HG02571 (cell line): ENCODE measurements around the gene CLASP1.
"Not testable (repeated sequence)": the region's sequence is repeated elsewhere in the genome, so short reads cannot be mapped to it uniquely, and the experiment has no call there.

Source experiments
- ATAC-seq: cut with Tn5 transposase; IDR thresholded peaks from one replicate; pipeline ENCODE4 v1.9.1; 2021; ENCODE audit warnings: mild to moderate bottlenecking, moderate library complexity; ENCODE audit not compliant: unreplicated experiment

Gene CLASP1

GRCh38 chr2:121359716-121360565 lies 289.3 kb downstream of the CLASP1 start:
- ATAC-seq = no peak

DNA sequence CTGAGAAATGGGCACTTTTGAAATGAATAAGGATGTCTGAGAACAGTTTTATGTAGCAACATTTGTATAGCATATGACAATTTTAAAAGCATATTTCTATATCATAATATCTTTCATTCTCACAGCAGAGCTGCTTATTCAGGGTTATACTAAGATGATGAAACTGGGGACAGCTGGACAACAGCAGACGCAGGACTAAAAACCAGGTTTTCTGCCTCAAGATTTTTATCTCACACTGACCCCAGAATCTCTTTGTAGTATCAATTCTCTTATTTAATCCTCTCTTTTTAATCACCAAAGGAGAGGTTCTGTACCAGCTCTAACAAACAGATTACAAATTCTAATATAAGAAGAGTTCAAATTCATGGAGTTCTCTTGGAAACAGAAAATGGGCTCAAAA lies 290.1 kb downstream of the CLASP1 start:
- no peak for ATAC-seq

DNA sequence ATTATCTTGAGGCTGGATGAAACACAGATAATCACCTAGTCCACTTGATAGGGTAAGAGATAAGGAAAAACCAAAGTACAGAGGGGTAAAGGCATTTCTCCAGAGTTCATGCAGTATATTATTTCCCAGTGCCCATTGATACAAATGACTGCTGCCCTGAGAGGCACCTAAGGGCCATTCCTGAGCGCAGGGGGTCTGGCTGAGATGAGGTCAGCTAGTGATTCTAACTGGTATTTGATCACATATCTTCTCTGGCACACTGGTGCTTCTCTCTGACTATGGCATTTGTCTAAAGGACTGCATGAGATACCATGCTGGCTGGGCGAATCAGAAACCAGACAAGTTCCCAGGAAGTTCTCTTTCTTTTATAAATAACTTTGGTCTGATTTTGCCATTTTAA lies 291.0 kb downstream of the CLASP1 start:
- no peak for ATAC-seq

GRCh38 chr2:121356058-121356640 lies 293.1 kb downstream of the CLASP1 start:
- no peak for ATAC-seq

DNA sequence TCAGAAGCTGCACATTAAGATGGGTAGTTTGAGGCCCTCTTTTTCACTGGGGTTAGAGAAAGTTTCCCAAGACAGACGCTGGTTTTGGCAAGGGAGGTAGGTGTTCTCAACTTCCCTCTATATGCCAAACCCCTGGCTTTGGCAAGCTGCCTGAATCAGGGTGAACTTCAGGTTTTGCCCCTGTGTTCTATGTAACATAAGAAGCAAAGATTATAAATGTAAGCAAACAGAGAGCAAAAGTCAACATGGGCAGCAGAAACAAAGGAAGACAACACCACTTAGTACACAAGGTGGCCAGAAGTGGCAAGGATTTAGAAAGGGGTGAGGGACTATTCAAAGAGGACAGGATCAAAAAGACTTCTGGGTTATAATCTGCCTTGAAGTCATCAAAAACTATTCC lies 293.8 kb downstream of the CLASP1 start:
- no peak for ATAC-seq

DNA sequence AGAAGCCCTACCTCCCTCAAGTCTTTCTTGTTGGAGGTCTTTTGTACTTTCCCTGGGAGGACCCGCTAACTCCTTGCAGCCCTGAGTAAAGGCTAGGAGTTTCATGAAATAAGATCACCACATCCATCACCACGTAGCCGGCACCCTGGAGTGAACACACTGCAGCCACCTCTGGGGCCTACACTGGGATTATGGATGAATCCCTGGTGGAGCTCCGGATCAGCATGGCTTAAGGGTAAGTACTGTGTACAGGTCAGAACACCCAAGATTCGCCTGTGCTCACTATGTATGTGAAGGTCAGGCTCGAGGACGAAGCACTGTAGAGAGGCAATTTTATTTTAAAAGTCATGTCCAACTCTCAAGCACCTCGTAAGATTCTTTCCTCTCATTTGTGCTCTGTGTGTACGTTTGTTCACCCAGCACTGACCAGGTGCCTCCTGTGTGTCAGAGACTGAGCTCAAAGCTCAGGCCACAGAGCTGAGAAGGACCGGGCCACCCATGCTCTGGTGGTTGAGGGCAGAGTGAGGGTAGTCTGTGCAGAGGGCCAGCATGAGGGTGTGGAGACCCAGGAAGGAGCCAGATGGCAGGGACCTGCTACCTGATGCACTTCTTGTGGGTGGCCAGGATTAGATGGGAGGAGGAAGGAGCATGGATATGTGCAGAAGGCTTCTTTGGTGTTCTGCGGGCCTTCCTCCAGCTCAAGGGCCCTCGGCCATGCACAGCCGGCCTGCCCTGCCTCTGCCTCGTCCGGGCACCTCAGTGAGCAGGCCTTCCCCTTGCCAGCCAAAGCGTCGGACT lies 297.5 kb downstream of the CLASP1 start:
- ATAC-seq = no peak

GRCh38 chr2:121350890-121351289 lies 298.4 kb downstream of the CLASP1 start:
- ATAC-seq = no peak

DNA sequence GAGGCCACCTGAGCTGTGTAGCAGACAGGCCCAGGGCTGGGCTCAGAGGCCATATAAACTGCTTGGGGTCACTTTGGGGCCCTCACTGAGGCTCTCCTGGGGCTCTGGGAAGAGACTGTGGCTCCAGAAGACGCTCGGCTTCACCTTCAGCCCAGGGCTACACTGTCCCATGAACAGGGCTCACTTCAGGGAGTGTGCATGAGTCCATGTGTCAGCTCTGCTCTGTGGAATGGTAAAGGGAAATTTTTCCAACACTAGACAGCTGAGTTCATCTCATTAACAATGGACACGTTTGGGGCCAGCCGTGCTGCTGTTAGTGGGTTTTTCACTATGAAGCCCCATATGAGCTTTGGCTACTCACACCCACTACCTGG lies 298.9 kb downstream of the CLASP1 start:
- ATAC-seq = no peak

- ATAC-seq = no peak
These were observed 299.4 kb downstream of the CLASP1 start for GRCh38 chr2:121349721-121350401.

- ATAC-seq = no peak
These were observed 301.0 kb downstream of the CLASP1 start for GRCh38 chr2:121348128-121348740.

DNA sequence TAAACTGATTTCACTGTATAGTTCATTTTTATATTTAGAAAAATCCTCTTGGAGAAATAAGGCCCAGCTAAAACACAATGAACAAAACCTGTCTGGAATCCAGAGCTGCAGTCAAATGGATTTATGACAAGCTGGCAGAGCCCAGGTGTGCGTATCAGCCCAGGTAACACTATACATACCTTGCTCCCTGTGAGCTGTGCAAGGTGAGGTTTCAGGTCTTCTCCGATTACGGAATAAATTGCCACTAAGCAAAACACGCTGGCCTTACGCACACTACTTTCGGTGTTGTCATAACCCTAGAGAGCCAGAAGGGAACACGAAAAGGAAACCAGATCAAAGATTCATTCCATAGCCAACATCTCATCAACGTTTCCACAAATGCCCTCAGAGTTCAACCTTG lies 302.4 kb downstream of the CLASP1 start:
- ATAC-seq = no peak

DNA sequence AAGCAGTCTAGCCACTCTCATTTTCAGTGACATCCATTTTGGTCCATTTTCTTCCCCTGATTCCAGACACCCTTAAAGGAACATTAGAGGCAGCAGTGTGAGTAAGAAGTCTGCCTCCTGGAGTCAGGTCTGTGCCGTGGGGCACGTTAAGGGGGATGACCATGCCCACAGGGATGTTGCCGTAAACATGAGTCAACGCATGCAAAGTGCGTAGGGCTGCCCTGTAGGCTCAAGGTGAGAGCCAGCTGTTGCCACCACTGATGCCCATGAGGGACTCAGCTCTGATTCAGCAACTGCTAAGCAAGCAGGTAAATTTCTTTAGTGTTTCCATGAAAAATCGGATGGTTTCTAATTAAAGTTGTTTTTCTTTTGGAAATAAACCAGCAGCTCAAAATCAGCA lies 302.9 kb downstream of the CLASP1 start:
- ATAC-seq = no peak

GRCh38 chr2:121345887-121346286 lies 303.4 kb downstream of the CLASP1 start:
- no peak for ATAC-seq

DNA sequence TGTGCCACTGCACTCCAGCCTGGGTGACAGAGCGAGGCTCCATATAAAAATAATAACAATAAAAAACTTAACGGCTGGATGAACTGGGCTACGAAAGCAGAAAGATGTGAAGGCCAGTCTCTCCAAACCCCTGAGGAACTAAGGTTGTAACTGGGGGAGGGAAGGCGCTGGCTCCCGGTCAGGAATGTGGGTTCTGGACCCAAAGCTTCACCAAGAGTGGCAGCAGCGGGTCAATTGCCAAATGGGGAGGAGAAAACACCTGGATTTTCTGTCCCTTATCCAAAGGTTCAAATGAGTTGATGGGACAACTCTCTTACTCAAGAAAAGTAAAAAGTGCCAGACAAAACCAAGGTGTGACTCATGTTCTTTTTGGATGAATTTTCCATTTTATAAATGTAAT lies 304.2 kb downstream of the CLASP1 start:
- no peak for ATAC-seq

- ATAC-seq = not testable (repeated sequence)
These were observed 305.3 kb downstream of the CLASP1 start for GRCh38 chr2:121343828-121344399.

- no peak for ATAC-seq
These were observed 306.1 kb downstream of the CLASP1 start for GRCh38 chr2:121343191-121343590.

DNA sequence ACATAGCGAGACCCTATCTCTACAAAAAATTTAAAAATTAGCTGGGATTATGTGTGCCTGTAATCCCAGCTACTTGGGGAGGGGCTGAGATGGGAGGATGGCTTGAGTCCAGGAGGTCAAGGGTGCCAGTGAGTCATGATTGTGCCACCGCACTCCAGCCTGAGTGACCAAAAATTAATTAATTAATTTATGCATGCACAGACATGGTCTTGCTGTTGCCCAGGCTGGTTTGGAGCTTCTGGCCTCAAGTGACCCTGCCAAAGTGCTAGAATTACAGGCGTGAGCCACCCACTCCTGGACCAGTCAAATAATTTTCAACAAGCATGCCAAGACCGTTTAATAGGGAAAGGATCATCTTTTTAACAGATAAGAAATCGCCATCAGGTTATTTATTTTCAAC lies 306.5 kb downstream of the CLASP1 start:
- ATAC-seq = no peak

DNA sequence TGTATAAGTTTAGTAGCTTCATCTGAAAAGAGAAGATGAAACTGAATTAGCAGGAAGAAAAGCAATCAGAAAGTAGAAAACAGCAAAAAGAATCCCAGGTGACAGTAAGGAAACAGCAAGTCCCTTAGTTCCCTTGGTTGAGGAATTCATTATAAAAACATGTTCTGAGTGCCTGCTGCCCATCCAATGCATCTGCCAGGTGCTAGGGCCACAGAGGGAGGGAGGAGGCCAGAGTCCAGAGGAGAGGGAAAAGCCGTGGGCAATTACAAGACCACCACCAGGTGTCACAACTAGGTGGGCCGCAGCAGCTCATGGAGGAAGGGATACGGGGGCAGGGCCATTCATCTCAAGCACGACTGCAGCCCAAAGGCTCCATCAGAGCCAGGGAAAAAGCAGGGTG lies 308.3 kb downstream of the CLASP1 start:
- no peak for ATAC-seq

DNA sequence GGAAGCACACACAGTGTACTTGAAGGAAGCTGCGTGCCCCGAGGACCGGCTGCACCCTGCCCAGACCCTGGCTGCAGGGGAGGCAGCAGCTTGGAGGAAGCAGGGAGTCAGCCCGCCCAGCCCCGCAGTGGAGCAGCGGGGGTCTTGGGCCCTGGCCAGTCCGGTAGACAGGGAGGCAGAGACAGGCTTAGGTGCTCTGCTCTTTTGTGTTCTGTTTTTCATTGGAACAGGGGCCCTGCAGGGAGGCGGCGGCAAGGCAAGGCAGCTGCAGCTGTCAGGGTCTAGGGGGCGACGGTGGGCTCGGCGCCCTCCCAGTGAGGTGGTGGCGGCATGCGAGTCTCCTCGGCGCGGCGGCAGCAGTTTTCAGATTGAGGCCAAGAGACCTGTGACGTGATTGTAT lies 311.0 kb downstream of the CLASP1 start:
- ATAC-seq = no peak

GRCh38 chr2:121336528-121337294 lies 312.6 kb downstream of the CLASP1 start:
- ATAC-seq = no peak
